Activated T-cell treated with anti-CD3 and anti-CD28 coated beads, Interleukin-2, amount 50 U/mL, for 48 hours (primary cell): ENCODE measurements around the gene APBB2.
"Not testable (repeated sequence)": the region's sequence is repeated elsewhere in the genome, so short reads cannot be mapped to it uniquely, and the experiment has no call there.

Experiments
- DNase-seq, 2 experiments: peaks; one replicate each; pipeline ENCODE4 v3.0.0-alpha.2; 2020

The APBB2 gene

GRCh38 chr4:41002309-41002708 is 212.0 kb downstream of the APBB2 start:
- no peak for DNase-seq

GRCh38 chr4:41000356-41000755 is 214.0 kb downstream of the APBB2 start:
- DNase-seq, result no peak

DNA sequence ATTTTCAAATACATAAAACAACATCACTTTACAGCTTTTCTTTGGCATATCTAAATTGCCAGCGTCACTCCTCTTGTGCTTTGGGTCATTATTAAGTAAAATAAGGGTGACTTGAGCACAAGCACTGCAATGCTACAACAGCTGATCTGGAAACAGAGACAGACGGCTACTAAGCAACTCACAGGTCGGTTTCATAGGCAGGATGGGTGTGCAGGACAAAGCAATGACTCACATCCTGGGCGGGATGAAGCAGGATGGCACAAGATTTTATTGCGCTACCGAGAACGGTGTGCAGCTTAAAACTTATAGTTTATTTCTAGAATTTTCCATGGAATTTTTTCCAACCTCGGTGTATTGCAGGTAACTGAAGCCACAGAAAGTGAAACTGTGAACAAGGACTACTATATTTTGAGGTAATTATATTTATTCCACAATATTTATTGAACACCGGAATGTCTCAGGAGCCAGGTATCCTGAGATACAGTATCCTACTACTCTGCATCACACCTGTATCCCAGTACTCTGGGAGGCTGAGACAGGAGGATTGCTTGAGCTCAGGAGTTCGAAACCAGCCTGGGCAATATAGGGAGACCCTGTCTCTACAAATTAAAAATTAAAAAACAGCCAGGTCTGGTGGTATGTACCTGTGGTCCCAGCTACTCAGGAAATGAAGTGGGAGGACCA is 215.5 kb downstream of the APBB2 start:
- no peak for DNase-seq

- DNase-seq, result no peak
Observed at GRCh38 chr4:40995850-40996249, 218.5 kb downstream of the APBB2 start.

DNA sequence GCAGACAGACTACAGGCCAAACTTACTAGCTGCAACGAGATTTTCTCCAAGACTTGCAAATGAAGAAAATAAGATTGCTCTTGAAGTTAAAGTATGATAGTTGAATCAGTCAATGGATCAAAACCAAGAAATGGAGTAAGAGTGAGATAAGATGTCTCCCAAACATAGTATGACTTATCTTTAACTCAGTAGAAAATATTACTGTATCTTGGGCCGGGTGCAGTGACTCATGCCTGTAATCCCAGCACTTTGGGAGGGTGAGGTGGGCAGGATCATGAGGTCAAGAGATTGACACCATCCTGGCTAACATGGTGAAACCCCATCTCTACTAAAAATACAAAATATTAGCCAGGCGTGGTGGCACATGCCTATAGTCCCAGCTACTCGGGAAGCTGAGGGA is 220.0 kb downstream of the APBB2 start:
- DNase-seq, result not testable (repeated sequence)

GRCh38 chr4:40993296-40993693 is 221.0 kb downstream of the APBB2 start:
- not testable (repeated sequence) for DNase-seq

GRCh38 chr4:40992472-40993295 is 221.7 kb downstream of the APBB2 start:
- DNase-seq, result peak in 1 of 2 experiments; percentile 14

- DNase-seq, result no peak
Observed at GRCh38 chr4:40991908-40992307, 222.4 kb downstream of the APBB2 start.

GRCh38 chr4:40990899-40991265 is 223.5 kb downstream of the APBB2 start:
- DNase-seq, result no peak

- no peak for DNase-seq
Observed at GRCh38 chr4:40990236-40990898, 224.0 kb downstream of the APBB2 start.

GRCh38 chr4:40987151-40987550 is 227.2 kb downstream of the APBB2 start:
- DNase-seq, result no peak

- DNase-seq, result no peak
Observed at GRCh38 chr4:40986375-40986774, 228.0 kb downstream of the APBB2 start.

GRCh38 chr4:40984051-40984450 is 230.3 kb downstream of the APBB2 start:
- no peak for DNase-seq

- no peak for DNase-seq
Observed at GRCh38 chr4:40980318-40980883, 233.9 kb downstream of the APBB2 start.

DNA sequence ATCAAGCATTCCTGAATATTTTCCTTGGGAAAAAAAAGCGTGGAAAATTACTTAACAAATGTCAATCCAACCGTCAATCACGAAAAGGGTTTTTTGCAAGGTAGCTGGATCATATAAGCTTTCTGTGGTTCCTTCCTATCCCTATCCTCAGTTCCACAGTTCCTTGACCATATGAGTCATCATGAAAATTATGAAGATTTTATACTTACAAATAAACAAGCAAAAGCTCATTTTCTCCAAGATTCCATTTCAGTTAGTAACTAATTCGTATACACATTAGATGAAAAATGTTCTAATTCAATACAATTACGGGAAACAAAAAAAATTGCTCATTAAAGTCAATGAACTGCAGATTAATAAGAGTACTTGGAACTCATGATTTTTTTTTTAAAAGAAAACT is 235.8 kb downstream of the APBB2 start:
- DNase-seq, result no peak

GRCh38 chr4:40976343-40976742 is 238.0 kb downstream of the APBB2 start:
- DNase-seq, result no peak

DNA sequence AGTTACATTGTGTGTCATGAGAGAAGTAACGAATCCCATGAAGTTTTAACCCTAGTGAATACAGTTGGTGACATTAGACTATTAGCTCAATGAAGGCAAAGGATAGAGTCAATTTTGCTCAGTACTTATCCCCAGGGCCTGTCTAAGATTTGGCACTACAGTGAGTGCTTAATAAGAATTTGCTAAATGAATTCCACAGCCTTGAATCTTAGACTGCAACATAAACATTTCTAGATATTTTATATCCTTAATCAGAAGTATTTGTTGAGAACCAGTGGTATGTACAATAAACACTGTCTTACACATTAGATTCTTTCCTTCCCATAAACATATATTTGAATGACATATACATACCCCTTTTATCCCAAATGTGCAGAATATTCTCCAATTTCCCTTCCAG is 241.6 kb downstream of the APBB2 start:
- no peak for DNase-seq

GRCh38 chr4:40971338-40971737 is 243.0 kb downstream of the APBB2 start:
- DNase-seq, result no peak

GRCh38 chr4:40969501-40969900 is 244.8 kb downstream of the APBB2 start:
- DNase-seq, result no peak

DNA sequence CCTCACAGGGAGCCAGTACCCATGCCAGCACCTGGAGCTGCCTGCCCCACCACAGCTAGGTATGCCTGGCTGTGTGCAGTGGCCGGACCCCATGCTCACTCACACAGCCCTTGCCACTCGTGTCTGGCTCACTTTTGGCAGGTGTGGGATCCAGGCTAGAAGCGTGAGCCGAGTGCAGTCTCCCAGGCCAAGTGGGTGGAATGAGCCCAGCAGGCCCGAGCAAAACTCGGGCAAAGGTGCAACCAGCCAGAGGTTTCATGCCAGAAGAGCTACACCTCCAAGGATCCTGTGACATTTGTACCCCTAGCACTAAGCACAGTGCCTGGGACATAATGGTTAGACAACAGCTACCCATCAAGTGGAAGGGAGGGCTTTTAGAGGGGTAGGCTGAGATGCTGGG is 246.8 kb downstream of the APBB2 start:
- no peak for DNase-seq

- DNase-seq, result no peak
Observed at GRCh38 chr4:40966091-40966490, 248.3 kb downstream of the APBB2 start.

GRCh38 chr4:40963897-40964478 is 250.4 kb downstream of the APBB2 start:
- DNase-seq, result no peak

DNA sequence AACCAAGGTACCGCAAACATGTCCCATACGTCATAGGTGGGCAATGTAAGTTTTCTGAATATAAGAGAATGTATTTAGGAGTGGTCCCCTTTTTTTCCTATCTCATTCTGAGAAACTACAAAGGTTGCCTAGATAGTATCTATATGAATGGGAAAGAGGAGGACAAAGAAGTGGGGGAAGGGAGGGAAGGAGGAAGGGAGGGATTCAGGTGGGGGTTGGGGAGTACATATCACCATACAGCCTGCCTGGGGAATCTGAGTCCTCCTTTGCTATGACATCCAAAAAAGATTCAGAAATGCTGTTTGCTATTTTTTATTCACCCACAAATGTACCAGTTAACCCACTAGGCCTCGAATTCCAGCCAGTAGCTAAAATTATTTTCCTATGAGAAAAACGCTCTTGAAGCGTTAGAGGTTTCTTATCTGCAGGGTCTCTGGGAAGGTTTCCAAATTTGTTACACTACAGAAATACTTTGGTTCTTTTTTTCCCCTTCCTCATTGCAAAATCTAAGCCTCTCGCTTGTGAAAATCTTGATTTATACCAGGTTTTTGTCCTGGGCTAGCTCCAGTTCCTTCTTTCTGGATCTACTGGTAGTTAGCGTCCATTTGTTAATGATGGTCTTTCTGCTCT is 251.7 kb downstream of the APBB2 start:
- no peak for DNase-seq
